ENCODE results near the gene EDDM3A. TPM values are rescaled to one million over a fixed set of nuclear protein-coding genes. Genes with fewer than 3 reads are reported as not detected.

Gene EDDM3A
- total RNA-seq, 2 experiments from 2014 or later = not detected

DNA sequence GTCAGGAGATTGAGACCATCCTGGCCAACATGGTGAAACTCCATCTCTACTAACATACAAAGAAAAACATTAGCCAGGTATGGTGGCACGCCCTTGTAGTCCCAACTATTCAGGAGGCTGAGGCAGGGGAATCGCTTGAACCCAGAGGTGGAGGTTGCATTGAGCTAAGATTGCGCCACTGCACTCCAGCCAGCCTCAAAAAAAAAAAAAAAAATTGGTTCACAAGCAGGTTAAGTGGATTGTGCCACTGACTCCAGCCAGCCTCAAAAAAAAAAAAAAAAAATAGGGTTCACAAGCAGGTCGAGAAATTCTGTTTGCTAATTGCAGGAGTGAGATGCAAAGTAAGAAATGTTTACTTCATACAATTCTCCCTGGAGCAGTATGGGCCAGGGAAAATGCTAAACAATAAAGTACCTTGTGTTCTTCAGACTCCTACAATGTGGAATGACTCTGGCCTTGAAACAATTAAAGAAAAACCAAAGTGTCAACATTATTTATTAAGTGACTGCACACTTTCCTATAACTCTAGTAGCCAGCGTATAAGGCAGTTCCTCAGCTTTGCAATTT, 28.7 kb downstream of the EDDM3A start:
- no peaks in the 10 kb centered on the region for H3K36me3 Mint-ChIP-seq (ENCODE audit: low read depth)
- peaks cover 13% of the 10 kb centered on the region for H3K27me3 Mint-ChIP-seq
- no peak overlapping the region for H3K27ac Mint-ChIP-seq
- H3K9me3 Mint-ChIP-seq = no peaks in the 10 kb centered on the region
- H3K4me1 Mint-ChIP-seq = no peaks in the 10 kb centered on the region
- POLR2A ChIA-PET = no interaction called here
- no peak overlapping the region for H3K4me3 Mint-ChIP-seq
- CTCF ChIA-PET = interaction anchor here (0.5 kb wide), 1 partner anchor 76 kb away, joined by 3 read pairs; no protein-coding TSS in a partner anchor
- DNase-seq = no peak

DNA sequence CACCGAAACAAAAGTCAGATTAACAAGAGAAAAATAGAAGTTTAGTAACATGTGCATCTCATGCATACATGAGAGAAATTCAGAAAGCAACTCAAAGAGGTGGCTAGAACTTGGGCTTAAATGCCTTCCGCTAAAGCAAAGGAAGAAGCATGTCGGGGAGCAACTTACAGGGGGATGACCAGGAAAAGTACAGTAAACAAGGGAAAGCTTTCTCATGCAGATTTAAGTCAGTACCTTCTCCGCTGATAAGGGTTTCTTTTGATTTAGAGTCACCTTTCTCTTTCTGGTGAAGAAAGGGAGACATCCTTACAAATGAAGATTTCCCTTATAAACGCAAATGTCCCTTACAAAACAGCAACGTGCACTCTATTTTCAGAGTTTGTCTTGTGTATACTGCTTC, 29.4 kb downstream of the EDDM3A start:
- ChIA-PET POLR2A (no interaction called here), CTCF (no interaction called here)
- H3K4me3 Mint-ChIP-seq = no peak overlapping the region
- DNase-seq = no peak
- peaks cover 11% of the 10 kb centered on the region for H3K27me3 Mint-ChIP-seq
- no peak overlapping the region for H3K27ac Mint-ChIP-seq
- H3K9me3 Mint-ChIP-seq = peaks cover 2% of the 10 kb centered on the region
- no peaks in the 10 kb centered on the region for H3K36me3 Mint-ChIP-seq (ENCODE audit: low read depth)
- peaks cover 3% of the 10 kb centered on the region for H3K4me1 Mint-ChIP-seq

DNA sequence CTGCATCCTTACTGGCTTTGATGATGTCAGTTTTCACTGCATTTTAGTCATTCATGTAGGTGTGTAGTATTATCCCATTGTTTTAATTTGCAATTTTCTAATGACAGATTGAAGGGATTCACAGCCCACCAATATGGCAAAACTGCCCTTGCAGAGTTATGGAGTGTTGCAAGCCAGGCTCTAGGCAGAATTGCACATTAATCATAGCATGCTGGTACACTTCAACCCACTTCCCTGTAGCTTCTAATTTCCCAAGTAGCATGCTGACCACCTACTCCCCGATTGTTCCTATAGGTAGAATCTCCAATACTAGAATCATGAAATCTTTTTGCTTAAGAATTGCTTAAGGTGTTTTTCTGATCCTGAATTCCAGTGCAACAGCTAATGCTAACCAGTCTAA, 30.2 kb downstream of the EDDM3A start:
- ChIA-PET POLR2A (no interaction called here), CTCF (interaction anchor here (0.8 kb wide), 1 partner anchor 36 kb away, joined by 3 read pairs; no protein-coding TSS in a partner anchor)
- H3K27me3 Mint-ChIP-seq = peaks cover 6% of the 10 kb centered on the region
- peaks cover 2% of the 10 kb centered on the region for H3K9me3 Mint-ChIP-seq
- H3K27ac Mint-ChIP-seq = no peak overlapping the region
- peaks cover 9% of the 10 kb centered on the region for H3K4me1 Mint-ChIP-seq
- no peaks in the 10 kb centered on the region for H3K36me3 Mint-ChIP-seq (ENCODE audit: low read depth)
- DNase-seq = no peak
- H3K4me3 Mint-ChIP-seq = no peak overlapping the region

- ChIA-PET POLR2A (interaction anchor here (0.5 kb wide), 1 partner anchor 349 kb away, joined by 3 read pairs; no protein-coding TSS in a partner anchor), CTCF (interaction anchor here (1.9 kb wide), 1 partner anchor 14 kb away, joined by 4 read pairs; the partner anchor contains the start of gene EDDM3B)
- Mint-ChIP-seq H3K27me3 (no peaks in the 10 kb centered on the region), H3K36me3 (ENCODE audit: low read depth) (no peaks in the 10 kb centered on the region), H3K4me3 (peak overlapping the region; percentile 56), H3K27ac (peak overlapping the region; percentile 93), H3K4me1 (peaks cover 34% of the 10 kb centered on the region), H3K9me3 (peaks cover 2% of the 10 kb centered on the region)
- DNase-seq = peak; percentile 9
Observed at GRCh38 chr14:20781803-20782202, 36.1 kb downstream of the EDDM3A start.

GRCh38 chr14:20782280-20782890, 36.7 kb downstream of the EDDM3A start:
- DNase-seq = peak; percentile 32
- CTCF ChIA-PET = interaction anchor here (1.9 kb wide), 1 partner anchor 15 kb away, joined by 4 read pairs; the partner anchor contains the start of gene EDDM3B
- peak overlapping the region; percentile 56 for H3K4me3 Mint-ChIP-seq
- peaks cover 2% of the 10 kb centered on the region for H3K9me3 Mint-ChIP-seq
- H3K4me1 Mint-ChIP-seq = peaks cover 34% of the 10 kb centered on the region
- POLR2A ChIA-PET = interaction anchor here (0.5 kb wide), 1 partner anchor 350 kb away, joined by 3 read pairs; no protein-coding TSS in a partner anchor
- peak overlapping the region; percentile 93 for H3K27ac Mint-ChIP-seq
- no peaks in the 10 kb centered on the region for H3K36me3 Mint-ChIP-seq (ENCODE audit: low read depth)
- no peaks in the 10 kb centered on the region for H3K27me3 Mint-ChIP-seq

GRCh38 chr14:20787025-20787424, 41.3 kb downstream of the EDDM3A start:
- DNase-seq = no peak
- POLR2A ChIA-PET = no interaction called here
- H3K36me3 Mint-ChIP-seq (ENCODE audit: low read depth) = no peaks in the 10 kb centered on the region
- no peaks in the 10 kb centered on the region for H3K9me3 Mint-ChIP-seq
- H3K27ac Mint-ChIP-seq = no peak overlapping the region
- CTCF ChIA-PET = no interaction called here
- H3K4me3 Mint-ChIP-seq = no peak overlapping the region
- peaks cover 18% of the 10 kb centered on the region for H3K4me1 Mint-ChIP-seq
- no peaks in the 10 kb centered on the region for H3K27me3 Mint-ChIP-seq

- POLR2A ChIA-PET = no interaction called here
- H3K36me3 Mint-ChIP-seq (ENCODE audit: low read depth) = no peaks in the 10 kb centered on the region
Observed at GRCh38 chr14:20789230-20789813, 43.6 kb downstream of the EDDM3A start.

DNA sequence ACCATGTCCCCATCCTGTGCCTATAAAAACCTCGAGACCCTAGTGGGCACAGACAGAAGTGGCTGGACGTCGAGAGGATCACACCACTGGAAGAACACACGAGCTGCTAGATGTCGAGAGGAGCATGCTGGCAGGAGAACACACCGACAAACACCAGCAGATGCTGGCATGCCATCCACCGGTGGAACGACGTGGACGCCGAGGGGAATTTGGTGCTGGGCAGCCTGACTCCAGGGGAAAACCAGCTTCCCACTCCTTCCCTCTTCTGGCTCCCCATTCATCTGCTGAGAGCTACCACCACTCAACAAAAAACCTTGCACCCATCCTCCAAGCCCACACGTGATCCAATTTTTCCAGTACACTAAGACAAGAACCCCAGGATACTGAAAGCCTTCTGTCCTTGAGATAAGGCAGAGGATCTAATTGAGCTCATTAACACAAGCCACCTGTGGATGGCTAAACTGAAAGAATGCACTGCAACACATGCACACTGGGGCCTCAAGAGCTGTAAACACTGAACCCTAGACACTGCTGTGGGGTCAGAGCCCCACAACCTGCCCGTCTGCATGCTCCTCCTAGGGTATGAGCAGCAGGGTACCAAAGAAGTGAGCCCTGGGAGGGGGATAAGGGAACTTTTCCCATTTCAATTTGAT, 44.9 kb downstream of the EDDM3A start:
- H3K9me3 Mint-ChIP-seq = no peaks in the 10 kb centered on the region
- peaks cover 4% of the 10 kb centered on the region for H3K4me1 Mint-ChIP-seq
- ChIA-PET POLR2A (no interaction called here), CTCF (no interaction called here)
- H3K4me3 Mint-ChIP-seq = no peak overlapping the region
- no peak overlapping the region for H3K27ac Mint-ChIP-seq
- no peak for DNase-seq
- no peaks in the 10 kb centered on the region for H3K27me3 Mint-ChIP-seq
- H3K36me3 Mint-ChIP-seq (ENCODE audit: low read depth) = no peaks in the 10 kb centered on the region

More at GRCh38 chr14:20789230-20789813, 43.6 kb downstream of the EDDM3A start:
- Mint-ChIP-seq H3K9me3 (no peaks in the 10 kb centered on the region), H3K4me3 (no peak overlapping the region), H3K27ac (no peak overlapping the region), H3K27me3 (no peaks in the 10 kb centered on the region), H3K4me1 (peaks cover 4% of the 10 kb centered on the region)
- no peak for DNase-seq
- CTCF ChIA-PET = interaction anchor here (0.6 kb wide), 1 partner anchor 12 kb away, joined by 3 read pairs; no protein-coding TSS in a partner anchor

GRCh38 chr14:20791187-20791586, 45.5 kb downstream of the EDDM3A start:
- Mint-ChIP-seq H3K27me3 (no peaks in the 10 kb centered on the region), H3K9me3 (no peaks in the 10 kb centered on the region), H3K4me1 (peaks cover 4% of the 10 kb centered on the region), H3K36me3 (ENCODE audit: low read depth) (no peaks in the 10 kb centered on the region), H3K27ac (no peak overlapping the region), H3K4me3 (no peak overlapping the region)
- DNase-seq = no peak
- POLR2A ChIA-PET = no interaction called here
- CTCF ChIA-PET = no interaction called here

DNA sequence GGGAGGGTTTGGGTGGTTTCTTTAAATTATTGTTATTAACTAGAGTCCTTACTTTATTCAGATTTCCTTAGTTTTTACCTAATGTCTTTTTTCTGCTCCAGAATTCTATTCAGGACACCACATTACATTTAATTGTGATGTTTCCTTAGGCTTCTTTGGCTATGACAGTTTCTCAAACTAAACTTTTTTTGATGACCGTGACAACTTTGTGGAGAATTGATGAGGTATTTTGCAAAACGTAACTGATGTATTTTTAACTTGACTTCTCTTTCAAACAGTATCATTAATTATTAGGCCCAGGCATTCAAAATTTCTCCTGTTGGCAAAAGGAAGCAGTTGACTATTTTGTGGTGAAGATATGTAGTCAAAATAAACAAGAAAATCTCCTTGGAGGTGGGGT, 45.9 kb downstream of the EDDM3A start:
- no peak for DNase-seq
- ChIA-PET CTCF (no interaction called here), POLR2A (no interaction called here)
- H3K4me3 Mint-ChIP-seq = no peak overlapping the region
- no peak overlapping the region for H3K27ac Mint-ChIP-seq
- H3K27me3 Mint-ChIP-seq = no peaks in the 10 kb centered on the region
- H3K36me3 Mint-ChIP-seq (ENCODE audit: low read depth) = no peaks in the 10 kb centered on the region
- H3K4me1 Mint-ChIP-seq = peaks cover 4% of the 10 kb centered on the region
- H3K9me3 Mint-ChIP-seq = no peaks in the 10 kb centered on the region

- CTCF ChIA-PET = no interaction called here
- no peak overlapping the region for H3K4me3 Mint-ChIP-seq
- no peaks in the 10 kb centered on the region for H3K27me3 Mint-ChIP-seq
- H3K9me3 Mint-ChIP-seq = no peaks in the 10 kb centered on the region
- POLR2A ChIA-PET = no interaction called here
- H3K27ac Mint-ChIP-seq = no peak overlapping the region
- no peak for DNase-seq
- H3K4me1 Mint-ChIP-seq = peaks cover 4% of the 10 kb centered on the region
- no peaks in the 10 kb centered on the region for H3K36me3 Mint-ChIP-seq (ENCODE audit: low read depth)
Observed at GRCh38 chr14:20792556-20792955, 46.9 kb downstream of the EDDM3A start.

GRCh38 chr14:20794644-20795369, 49.1 kb downstream of the EDDM3A start:
- DNase-seq = no peak
- H3K9me3 Mint-ChIP-seq = no peaks in the 10 kb centered on the region
- CTCF ChIA-PET = interaction anchor here (0.6 kb wide), 1 partner anchor 850 kb away, joined by 3 read pairs; no protein-coding TSS in a partner anchor

More at GRCh38 chr14:20794644-20795369, 49.1 kb downstream of the EDDM3A start:
- Mint-ChIP-seq H3K27ac (no peak overlapping the region), H3K27me3 (no peaks in the 10 kb centered on the region), H3K4me1 (no peaks in the 10 kb centered on the region), H3K36me3 (ENCODE audit: low read depth) (no peaks in the 10 kb centered on the region), H3K4me3 (no peak overlapping the region)
- POLR2A ChIA-PET = no interaction called here

All from activated CD4-positive, alpha-beta T cell treated with anti-CD3 and anti-CD28 coated beads, Interleukin-2, amount 10 ng/mL, durations not matched to agents 7 days and 5 days (primary cell).